ENCODE data around the gene POU6F2.

The POU6F2 gene

GRCh38 chr7:39051707-39052106 lies 74.0 kb downstream of the POU6F2 start:
- H3K27me3 ChIP-seq (ENCODE audit: control insufficient read depth, insufficient read depth, low read length, poor library complexity, severe bottlenecking) = no peaks in the 10 kb centered on the region
- H3K36me3 ChIP-seq (ENCODE audit: control insufficient read depth, insufficient read depth, low read length) = no peaks in the 10 kb centered on the region
- no peaks in the 10 kb centered on the region for H3K9me3 ChIP-seq (ENCODE audit: control insufficient read depth, low read length)
- no peak overlapping the region for H3K27ac ChIP-seq (ENCODE audit: insufficient read depth, low read depth, low read length, poor library complexity, severe bottlenecking)
- WGBS, 2 experiments = 93 to 95% methylated on average over 4 of the region's 4 CpGs
- no peaks in the 10 kb centered on the region for H3K4me1 ChIP-seq (ENCODE audit: control insufficient read depth, insufficient read depth, low read length)
- H3K4me3 ChIP-seq (ENCODE audit: insufficient read depth, low read depth, low read length) = no peak overlapping the region

- Histone ChIP-seq H3K27me3 (ENCODE audit: control insufficient read depth, insufficient read depth, low read length, poor library complexity, severe bottlenecking) (no peaks in the 10 kb centered on the region), H3K4me1 (ENCODE audit: control insufficient read depth, insufficient read depth, low read length) (no peaks in the 10 kb centered on the region), H3K27ac (ENCODE audit: insufficient read depth, low read depth, low read length, poor library complexity, severe bottlenecking) (no peak overlapping the region), H3K36me3 (ENCODE audit: control insufficient read depth, insufficient read depth, low read length) (no peaks in the 10 kb centered on the region), H3K9me3 (ENCODE audit: control insufficient read depth, low read length) (no peaks in the 10 kb centered on the region), H3K4me3 (ENCODE audit: insufficient read depth, low read depth, low read length) (no peak overlapping the region)
- 90 to 94% methylated on average over 3 to 4 of the region's 4 CpGs for WGBS, 2 experiments
These were observed 77.0 kb downstream of the POU6F2 start for GRCh38 chr7:39054731-39055130.

DNA sequence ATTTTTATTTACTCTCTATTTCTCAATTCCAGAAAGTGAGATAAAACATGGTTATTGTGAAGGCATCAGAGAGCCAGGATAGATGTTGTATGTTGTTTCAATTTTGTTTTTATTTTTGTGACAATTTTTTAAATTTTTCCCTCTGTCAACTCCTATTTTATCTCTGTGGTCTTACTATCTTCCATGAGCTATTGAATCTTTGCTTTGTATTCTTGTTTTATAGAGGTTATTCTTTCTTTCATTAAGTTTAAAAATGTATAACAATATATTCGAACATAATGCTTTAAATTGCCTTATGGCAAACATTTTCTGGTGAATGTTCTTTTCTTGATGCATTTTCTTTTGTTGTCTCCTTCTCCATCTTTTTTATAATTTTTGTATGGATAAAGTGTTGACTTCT lies 78.4 kb downstream of the POU6F2 start:
- WGBS, 2 experiments = no CpG with 5 or more reads among the region's 1 CpG
- no peak overlapping the region for H3K27ac ChIP-seq (ENCODE audit: insufficient read depth, low read depth, low read length, poor library complexity, severe bottlenecking)
- no peaks in the 10 kb centered on the region for H3K4me1 ChIP-seq (ENCODE audit: control insufficient read depth, insufficient read depth, low read length)
- no peaks in the 10 kb centered on the region for H3K27me3 ChIP-seq (ENCODE audit: control insufficient read depth, insufficient read depth, low read length, poor library complexity, severe bottlenecking)
- H3K36me3 ChIP-seq (ENCODE audit: control insufficient read depth, insufficient read depth, low read length) = no peaks in the 10 kb centered on the region
- no peak overlapping the region for H3K4me3 ChIP-seq (ENCODE audit: insufficient read depth, low read depth, low read length)
- no peaks in the 10 kb centered on the region for H3K9me3 ChIP-seq (ENCODE audit: control insufficient read depth, low read length)

DNA sequence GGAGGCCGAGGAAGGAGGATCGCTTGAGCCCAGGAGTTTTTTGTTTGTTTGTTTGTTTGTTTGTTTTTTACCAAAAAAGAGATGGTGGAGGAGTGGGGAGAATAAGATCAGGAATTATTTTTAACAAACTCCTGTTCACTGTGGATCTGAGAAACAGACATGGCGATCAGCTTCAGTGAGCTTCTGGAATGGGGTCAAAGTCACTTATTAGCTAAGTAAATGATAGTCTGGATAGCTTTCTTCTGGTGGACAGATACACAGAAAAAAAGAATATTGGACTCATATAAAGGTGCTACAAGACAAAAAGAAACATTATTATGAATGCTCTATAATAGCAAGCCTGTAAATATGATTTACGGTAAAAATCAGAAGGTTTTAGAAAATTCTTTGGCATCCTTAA lies 85.1 kb downstream of the POU6F2 start:
- H3K4me1 ChIP-seq (ENCODE audit: control insufficient read depth, insufficient read depth, low read length) = peaks cover 2% of the 10 kb centered on the region
- H3K4me3 ChIP-seq (ENCODE audit: insufficient read depth, low read depth, low read length) = no peak overlapping the region
- WGBS, 2 experiments = 68 to 72% methylated on average over 4 of the region's 4 CpGs
- no peaks in the 10 kb centered on the region for H3K9me3 ChIP-seq (ENCODE audit: control insufficient read depth, low read length)
- no peak overlapping the region for H3K27ac ChIP-seq (ENCODE audit: insufficient read depth, low read depth, low read length, poor library complexity, severe bottlenecking)
- no peaks in the 10 kb centered on the region for H3K27me3 ChIP-seq (ENCODE audit: control insufficient read depth, insufficient read depth, low read length, poor library complexity, severe bottlenecking)
- H3K36me3 ChIP-seq (ENCODE audit: control insufficient read depth, insufficient read depth, low read length) = no peaks in the 10 kb centered on the region

DNA sequence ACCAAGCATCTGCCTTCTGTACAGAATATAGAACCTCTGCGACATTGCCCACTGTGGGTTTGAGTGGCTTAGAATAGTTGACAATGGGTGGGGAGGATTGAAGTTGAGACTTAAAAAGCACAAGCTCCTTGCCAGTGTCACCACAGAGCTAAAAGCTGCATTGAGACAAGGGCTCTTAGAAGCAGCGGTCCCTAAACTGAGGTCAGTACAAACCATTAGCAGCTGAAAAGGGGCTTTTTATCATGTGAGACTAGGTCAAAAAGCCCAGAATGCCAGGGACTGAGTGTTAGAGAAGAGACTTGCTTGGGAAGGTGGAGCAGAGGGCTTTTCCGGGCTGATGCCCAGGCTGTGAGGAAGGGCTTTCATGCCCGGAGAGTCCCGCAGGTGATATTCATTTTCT lies 91.3 kb downstream of the POU6F2 start:
- peaks cover 21% of the 10 kb centered on the region for H3K4me1 ChIP-seq (ENCODE audit: control insufficient read depth, insufficient read depth, low read length)
- H3K36me3 ChIP-seq (ENCODE audit: control insufficient read depth, insufficient read depth, low read length) = no peaks in the 10 kb centered on the region
- H3K27ac ChIP-seq (ENCODE audit: insufficient read depth, low read depth, low read length, poor library complexity, severe bottlenecking) = no peak overlapping the region
- WGBS, 2 experiments = 48 to 55% methylated on average over 5 of the region's 5 CpGs
- no peak overlapping the region for H3K4me3 ChIP-seq (ENCODE audit: insufficient read depth, low read depth, low read length)
- H3K9me3 ChIP-seq (ENCODE audit: control insufficient read depth, low read length) = no peaks in the 10 kb centered on the region
- H3K27me3 ChIP-seq (ENCODE audit: control insufficient read depth, insufficient read depth, low read length, poor library complexity, severe bottlenecking) = no peaks in the 10 kb centered on the region

GRCh38 chr7:39069896-39070881 lies 92.5 kb downstream of the POU6F2 start:
- no peaks in the 10 kb centered on the region for H3K27me3 ChIP-seq (ENCODE audit: control insufficient read depth, insufficient read depth, low read length, poor library complexity, severe bottlenecking)
- H3K36me3 ChIP-seq (ENCODE audit: control insufficient read depth, insufficient read depth, low read length) = no peaks in the 10 kb centered on the region
- WGBS, 2 experiments = 83 to 84% methylated on average over 11 of the region's 11 CpGs
- H3K27ac ChIP-seq (ENCODE audit: insufficient read depth, low read depth, low read length, poor library complexity, severe bottlenecking) = no peak overlapping the region
- H3K4me1 ChIP-seq (ENCODE audit: control insufficient read depth, insufficient read depth, low read length) = peaks cover 21% of the 10 kb centered on the region
- no peak overlapping the region for H3K4me3 ChIP-seq (ENCODE audit: insufficient read depth, low read depth, low read length)
- no peaks in the 10 kb centered on the region for H3K9me3 ChIP-seq (ENCODE audit: control insufficient read depth, low read length)

GRCh38 chr7:39071116-39071515 lies 93.4 kb downstream of the POU6F2 start:
- no peaks in the 10 kb centered on the region for H3K36me3 ChIP-seq (ENCODE audit: control insufficient read depth, insufficient read depth, low read length)
- no peaks in the 10 kb centered on the region for H3K9me3 ChIP-seq (ENCODE audit: control insufficient read depth, low read length)
- H3K4me1 ChIP-seq (ENCODE audit: control insufficient read depth, insufficient read depth, low read length) = peaks cover 27% of the 10 kb centered on the region
- H3K27me3 ChIP-seq (ENCODE audit: control insufficient read depth, insufficient read depth, low read length, poor library complexity, severe bottlenecking) = no peaks in the 10 kb centered on the region
- whole genome bisulfite sequencing, 2 experiments = 92 to 95% methylated on average over 5 of the region's 5 CpGs
- H3K4me3 ChIP-seq (ENCODE audit: insufficient read depth, low read depth, low read length) = no peak overlapping the region
- no peak overlapping the region for H3K27ac ChIP-seq (ENCODE audit: insufficient read depth, low read depth, low read length, poor library complexity, severe bottlenecking)

DNA sequence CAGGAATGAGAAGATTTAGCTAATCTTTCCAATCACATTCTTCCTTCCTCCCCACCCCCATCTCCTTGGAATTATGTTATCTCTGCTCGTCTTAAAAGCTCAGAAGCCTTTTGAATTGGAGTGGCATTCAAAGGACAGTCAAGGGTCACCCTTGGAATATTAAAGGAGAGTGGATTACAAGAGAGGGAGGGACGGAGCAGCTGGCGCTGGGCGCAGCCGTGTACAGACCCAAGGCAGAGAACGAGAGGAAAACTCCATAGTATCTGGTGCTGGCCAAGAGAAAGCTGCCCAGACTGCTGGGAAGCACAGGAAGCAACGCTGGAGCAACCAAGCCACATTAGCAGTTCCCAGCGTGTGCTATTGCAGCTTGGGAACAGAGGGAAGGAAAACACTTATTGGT lies 95.7 kb downstream of the POU6F2 start:
- Histone ChIP-seq H3K27me3 (ENCODE audit: control insufficient read depth, insufficient read depth, low read length, poor library complexity, severe bottlenecking) (no peaks in the 10 kb centered on the region), H3K4me3 (ENCODE audit: insufficient read depth, low read depth, low read length) (no peak overlapping the region), H3K4me1 (ENCODE audit: control insufficient read depth, insufficient read depth, low read length) (peaks cover 27% of the 10 kb centered on the region), H3K9me3 (ENCODE audit: control insufficient read depth, low read length) (no peaks in the 10 kb centered on the region), H3K36me3 (ENCODE audit: control insufficient read depth, insufficient read depth, low read length) (no peaks in the 10 kb centered on the region), H3K27ac (ENCODE audit: insufficient read depth, low read depth, low read length, poor library complexity, severe bottlenecking) (peak overlapping the region; percentile 65)
- 22 to 34% methylated on average over 8 of the region's 8 CpGs for WGBS, 2 experiments

GRCh38 chr7:39075210-39075609 lies 97.5 kb downstream of the POU6F2 start:
- no peaks in the 10 kb centered on the region for H3K27me3 ChIP-seq (ENCODE audit: control insufficient read depth, insufficient read depth, low read length, poor library complexity, severe bottlenecking)
- H3K9me3 ChIP-seq (ENCODE audit: control insufficient read depth, low read length) = no peaks in the 10 kb centered on the region
- no peak overlapping the region for H3K27ac ChIP-seq (ENCODE audit: insufficient read depth, low read depth, low read length, poor library complexity, severe bottlenecking)
- H3K36me3 ChIP-seq (ENCODE audit: control insufficient read depth, insufficient read depth, low read length) = no peaks in the 10 kb centered on the region
- no peak overlapping the region for H3K4me3 ChIP-seq (ENCODE audit: insufficient read depth, low read depth, low read length)
- 95 to 100% methylated on average over 1 of the region's 1 CpG for WGBS, 2 experiments
- peaks cover 18% of the 10 kb centered on the region for H3K4me1 ChIP-seq (ENCODE audit: control insufficient read depth, insufficient read depth, low read length)

- Histone ChIP-seq H3K9me3 (ENCODE audit: control insufficient read depth, low read length) (no peaks in the 10 kb centered on the region), H3K27me3 (ENCODE audit: control insufficient read depth, insufficient read depth, low read length, poor library complexity, severe bottlenecking) (no peaks in the 10 kb centered on the region), H3K4me1 (ENCODE audit: control insufficient read depth, insufficient read depth, low read length) (peaks cover 6% of the 10 kb centered on the region), H3K4me3 (ENCODE audit: insufficient read depth, low read depth, low read length) (no peak overlapping the region), H3K36me3 (ENCODE audit: control insufficient read depth, insufficient read depth, low read length) (no peaks in the 10 kb centered on the region), H3K27ac (ENCODE audit: insufficient read depth, low read depth, low read length, poor library complexity, severe bottlenecking) (no peak overlapping the region)
- WGBS, 2 experiments = 88 to 93% methylated on average over 2 of the region's 3 CpGs
These were observed 106.1 kb downstream of the POU6F2 start for GRCh38 chr7:39083781-39084180.
